Activated CD8-positive, alpha-beta memory T cell treated with anti-CD3 and anti-CD28 coated beads for 1 hour (primary cell): ENCODE data around the gene SV2C.

Source experiments
- DNase-seq, 2 donors: peaks; one replicate each; pipeline ENCODE4 v3.0.0-alpha.2; 2020; ENCODE audit warnings: low read depth in 1 of 2; ENCODE audit errors: extremely low read depth in 1 of 2

The SV2C gene

DNA sequence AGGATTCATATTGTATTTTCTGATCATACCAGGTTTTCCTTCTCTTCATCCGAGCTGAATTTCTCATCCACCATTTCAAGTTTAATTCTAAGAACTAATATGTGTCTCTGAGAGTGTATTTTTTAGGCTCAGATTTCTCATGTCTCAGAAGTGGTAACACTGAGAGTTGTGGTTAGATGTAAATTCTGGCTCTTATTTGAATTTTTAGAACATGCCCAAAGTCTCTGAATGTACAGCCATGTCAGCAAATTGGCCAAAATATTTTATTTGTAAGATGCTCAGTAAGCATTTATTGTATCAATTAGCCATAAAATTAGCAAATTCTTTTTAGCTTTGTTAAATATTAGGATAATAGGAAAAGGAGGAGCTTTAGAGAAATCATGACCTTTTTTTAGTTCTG lies 16.6 kb downstream of the SV2C start:
- DNase-seq = no peak

DNA sequence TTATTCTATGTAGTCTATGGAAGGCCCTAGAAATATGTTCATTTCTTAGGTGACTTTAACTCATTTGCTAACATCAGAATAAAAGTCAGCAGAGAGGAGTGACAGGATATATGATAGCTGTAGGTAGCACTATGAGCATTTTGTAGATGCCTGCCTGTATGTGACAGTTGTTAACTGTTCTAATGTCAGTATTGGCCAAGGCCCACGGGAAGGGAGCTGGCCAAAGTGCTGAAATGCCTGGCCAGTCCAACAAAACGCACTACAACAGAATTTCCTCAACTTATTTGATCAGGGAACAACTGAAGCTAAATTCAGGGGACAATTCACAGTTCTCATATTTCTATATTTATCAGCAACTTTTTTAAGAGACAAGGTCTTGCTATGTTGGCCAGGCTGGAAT lies 20.8 kb downstream of the SV2C start:
- no peak for DNase-seq

DNA sequence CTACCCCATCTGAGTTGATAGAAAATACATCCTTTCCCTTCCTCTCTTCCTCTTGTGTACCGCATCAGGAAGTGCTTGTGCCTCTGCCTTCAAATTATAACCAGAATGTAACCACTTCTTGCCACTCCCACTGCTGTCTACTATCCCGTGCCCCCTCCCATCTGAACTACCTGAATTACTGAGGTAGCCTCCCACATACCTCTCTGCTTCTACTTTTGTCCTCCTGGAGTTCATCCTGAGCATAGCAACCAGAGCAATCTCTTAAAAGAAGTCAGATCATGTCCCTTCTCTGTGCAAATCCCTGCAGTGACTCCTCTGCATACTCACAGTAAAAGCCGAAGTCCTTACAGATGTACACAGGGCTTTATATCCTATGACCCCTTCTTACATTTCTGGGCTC lies 23.0 kb downstream of the SV2C start:
- DNase-seq = no peak

DNA sequence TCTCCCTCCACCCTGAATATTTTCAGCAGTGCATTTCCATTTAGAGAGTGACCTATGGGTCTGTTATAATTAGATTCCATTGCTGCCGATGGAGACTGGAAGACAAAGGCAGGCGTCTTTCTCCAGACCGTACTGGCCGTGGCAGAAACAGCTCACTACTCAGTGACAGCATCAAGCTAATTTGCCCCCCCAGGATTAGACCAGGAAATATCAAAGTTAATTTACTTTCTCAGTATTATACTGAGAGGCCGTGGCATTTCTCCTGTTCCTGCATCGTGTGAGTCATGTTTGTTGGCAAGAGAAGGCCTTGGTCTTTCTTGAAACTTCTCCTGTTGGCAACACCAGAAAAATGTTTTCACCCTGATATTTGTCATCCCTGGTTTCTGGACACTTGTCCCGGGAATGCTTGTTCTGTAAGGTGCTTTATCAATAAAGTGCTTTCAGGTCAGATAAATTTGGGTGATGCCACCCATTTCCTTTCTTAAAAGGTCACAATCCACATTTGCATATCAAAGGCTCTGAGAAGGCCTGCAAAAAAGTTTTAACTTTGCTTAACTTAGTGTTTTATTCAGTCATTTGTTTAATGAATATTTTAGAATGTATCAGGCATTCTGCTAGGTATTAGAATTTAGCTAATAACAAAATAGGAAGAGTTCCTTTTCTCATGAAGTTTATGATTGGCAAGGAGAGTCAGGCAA lies 28.4 kb downstream of the SV2C start:
- no peak for DNase-seq

DNA sequence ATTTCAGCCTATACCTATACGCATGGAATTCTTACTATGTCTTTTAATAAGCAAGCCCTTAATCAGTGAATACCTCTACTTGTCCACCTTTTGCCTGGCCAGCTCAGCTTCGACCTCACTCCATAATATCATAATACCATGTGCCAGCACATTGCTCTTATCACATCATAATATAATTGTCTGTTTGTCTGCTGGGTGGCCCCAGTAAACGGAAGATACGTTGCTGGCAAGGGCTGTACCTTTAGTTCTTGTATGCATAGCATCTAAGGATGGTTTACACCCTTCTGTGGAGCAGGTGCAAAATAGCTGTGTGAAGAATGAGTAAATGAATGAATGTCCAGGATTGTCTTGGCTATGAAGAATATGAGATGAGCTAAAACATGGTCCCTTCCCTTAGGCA lies 29.9 kb downstream of the SV2C start:
- DNase-seq = no peak

DNA sequence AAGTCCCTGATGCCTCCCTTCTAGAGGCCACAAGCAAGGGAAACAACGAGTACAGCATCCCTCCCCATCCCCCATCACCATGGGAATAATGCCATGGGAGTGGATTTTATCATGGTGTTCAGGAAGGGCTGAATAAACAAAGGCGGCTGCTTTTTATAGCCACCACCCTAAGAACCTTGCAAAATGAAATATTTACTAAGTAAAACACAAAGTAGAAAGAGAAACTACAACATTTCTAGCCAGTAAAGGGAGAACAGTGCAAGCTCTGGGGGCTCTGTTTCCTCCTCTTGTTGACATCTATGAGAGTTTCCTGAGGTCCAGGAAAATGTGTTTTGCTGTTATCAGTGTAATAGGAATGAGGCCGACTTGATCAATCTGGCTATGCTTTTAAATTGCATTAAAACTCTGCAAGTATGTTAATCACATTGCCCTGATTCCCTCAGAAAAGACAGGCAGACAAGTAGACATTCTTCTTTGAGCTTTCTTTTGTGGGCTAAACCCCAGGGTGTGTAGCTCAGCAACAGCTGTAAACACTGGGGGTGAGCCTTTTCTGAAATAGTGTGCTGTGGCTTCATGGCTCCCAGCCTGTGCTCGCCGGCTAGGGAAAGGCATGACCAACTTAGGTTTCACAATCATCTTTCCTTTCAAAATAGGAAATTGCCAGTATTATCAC lies 31.1 kb downstream of the SV2C start:
- DNase-seq = no peak

DNA sequence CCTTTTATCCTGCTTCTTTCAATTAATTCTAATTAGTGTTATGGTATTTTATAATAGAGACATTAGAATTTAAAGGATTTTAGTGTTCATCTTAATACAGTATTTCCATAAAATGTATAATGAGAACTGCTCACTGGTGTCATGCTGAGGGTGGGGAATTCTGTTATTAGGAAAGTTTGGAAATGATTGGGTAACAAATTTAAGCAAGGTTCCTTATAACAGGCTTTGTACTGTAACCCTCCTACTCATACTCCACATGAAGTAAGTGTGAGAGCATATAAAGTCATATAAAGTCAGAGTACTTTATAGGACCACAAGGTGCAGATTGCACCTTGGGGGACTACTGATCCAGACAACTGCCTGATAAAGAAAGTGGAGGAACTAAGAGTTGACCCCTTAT lies 42.2 kb downstream of the SV2C start:
- no peak for DNase-seq

DNA sequence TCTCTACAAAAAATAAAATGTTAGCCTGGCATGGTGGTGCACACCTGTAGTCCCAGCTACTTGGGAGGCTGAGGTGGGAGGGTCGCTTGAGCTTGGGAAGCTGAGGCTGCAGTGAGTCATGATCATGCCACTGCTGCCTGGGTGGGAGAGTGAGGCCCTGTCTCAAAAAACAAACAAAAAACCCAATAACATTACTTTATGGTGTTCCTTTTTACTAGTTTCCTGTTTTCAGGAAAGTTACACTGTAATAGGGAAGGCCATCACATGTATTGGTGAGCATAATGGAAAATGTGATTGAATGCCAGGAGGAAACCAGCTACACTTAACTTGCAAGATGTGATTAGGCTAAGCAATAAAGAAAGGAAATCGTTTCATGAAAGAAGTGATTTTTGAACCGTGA lies 42.7 kb downstream of the SV2C start:
- no peak for DNase-seq

DNA sequence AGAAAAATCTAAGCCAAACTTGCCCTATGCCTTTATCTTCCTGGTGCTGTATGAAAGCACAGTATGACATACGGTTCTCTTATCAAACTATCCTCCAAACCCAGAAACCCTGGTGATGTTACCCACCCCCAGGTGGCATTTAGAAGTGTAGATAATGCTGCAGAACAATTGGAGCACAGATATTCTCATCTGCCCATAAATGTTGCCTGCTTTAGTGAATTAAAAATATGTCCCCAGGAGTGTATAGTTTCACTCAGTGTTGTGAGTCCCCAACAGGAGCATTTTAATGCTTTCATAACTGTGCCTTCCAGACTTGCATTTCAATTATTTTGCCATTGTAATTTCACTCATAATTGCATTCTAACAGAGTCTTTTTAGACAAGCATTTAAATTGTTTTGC lies 50.8 kb downstream of the SV2C start:
- DNase-seq = no peak

DNA sequence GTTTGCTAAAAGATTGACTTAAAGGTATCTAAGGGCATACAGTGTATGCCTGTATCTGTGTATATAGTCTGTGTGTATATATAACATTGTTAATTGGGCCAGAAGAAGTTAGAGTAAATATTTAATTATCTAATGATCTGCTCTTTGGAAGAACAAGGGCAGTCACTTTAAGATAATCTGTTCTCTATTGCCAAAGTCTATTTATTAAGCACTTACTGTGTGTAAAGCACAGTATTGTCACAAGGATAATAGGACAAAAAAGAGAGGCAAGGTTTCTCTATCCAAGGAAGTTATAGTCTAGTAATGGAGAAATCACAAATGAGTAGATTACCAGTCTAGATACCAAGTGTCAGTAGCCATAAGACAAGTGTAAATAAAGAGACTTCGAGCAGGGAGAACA lies 51.5 kb downstream of the SV2C start:
- DNase-seq = no peak

DNA sequence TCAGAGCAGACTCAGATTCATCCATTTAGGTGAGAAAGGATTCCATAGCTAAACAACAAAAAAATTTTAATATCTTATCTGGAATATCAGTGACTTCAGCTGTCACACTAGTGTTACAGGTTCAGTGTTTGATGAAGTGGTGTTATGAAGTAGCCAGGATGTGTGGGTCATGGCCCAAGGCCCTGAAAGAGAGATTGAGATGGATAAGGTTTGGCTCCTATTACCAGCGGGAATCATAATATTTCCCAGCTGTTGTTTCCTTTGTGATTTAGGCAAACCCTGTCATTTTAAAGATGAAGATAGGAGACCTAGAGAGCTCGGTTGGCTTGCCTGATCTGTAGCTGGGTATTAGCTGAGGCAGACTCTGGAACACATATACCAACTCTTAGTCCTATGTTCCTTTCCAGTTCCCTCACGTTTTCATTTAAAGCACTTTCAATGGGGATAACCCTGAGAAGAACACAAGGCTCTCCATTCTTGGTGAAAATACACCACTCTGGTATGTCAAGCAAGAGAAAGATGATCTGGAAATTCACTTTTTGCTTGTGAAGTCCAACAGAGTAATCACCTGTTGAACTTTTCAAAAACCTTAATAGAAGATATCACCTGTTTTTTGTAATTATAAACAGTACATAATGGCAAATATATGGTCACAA lies 54.8 kb downstream of the SV2C start:
- no peak for DNase-seq

DNA sequence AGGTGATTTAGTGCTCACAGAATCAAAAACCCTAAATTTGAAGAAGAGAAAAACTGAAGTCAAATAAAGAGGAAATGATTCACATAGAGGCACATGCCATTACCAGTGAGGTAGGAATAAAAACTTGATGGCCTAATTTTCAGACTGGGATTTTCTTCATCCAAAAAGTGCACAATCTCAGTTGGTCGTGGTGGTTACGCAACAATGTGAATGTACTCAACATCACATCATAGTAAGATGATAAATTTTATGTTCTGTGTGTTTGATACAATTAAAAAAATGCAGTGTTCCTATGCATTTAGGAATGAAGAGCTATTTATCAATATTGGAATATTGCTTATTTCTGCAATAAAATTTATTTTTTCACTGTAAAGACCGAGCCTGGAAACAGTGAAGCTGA lies 60.7 kb downstream of the SV2C start:
- DNase-seq = no peak

DNA sequence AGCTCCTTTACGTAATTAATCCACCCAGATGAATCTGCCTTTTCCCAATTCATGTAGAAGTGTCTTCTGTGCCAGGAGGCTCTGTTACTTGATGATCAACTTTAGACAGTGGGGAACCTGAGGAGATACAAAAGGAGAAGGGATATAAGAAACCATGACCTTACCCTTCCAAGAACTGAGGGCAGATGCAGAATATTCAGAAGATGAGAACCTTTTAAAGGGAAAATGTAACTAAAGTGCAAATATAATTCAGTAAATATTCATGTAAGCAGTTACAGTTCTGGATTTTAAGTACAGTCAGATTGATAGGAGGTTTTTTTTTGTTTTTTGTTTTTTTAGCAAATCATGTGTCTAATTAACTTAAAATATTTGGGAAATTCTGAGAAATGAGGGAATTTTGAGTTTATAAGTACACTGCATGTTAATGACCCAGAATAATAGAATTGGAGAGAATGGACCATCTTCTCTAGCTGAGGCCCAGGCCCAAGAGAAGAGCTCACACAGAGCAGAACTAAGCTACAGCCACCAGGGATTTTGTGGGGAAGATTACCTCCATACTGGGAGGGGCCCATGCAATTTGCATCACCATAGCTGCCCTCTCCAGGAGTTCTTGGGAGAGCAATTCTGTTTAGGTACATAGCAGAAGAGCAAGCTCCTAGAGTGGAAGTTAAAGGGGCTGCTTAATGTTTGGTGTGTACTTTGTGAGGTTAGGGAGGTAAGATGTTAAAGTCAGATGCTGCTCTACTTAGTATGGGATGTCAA lies 61.5 kb downstream of the SV2C start:
- DNase-seq = no peak

DNA sequence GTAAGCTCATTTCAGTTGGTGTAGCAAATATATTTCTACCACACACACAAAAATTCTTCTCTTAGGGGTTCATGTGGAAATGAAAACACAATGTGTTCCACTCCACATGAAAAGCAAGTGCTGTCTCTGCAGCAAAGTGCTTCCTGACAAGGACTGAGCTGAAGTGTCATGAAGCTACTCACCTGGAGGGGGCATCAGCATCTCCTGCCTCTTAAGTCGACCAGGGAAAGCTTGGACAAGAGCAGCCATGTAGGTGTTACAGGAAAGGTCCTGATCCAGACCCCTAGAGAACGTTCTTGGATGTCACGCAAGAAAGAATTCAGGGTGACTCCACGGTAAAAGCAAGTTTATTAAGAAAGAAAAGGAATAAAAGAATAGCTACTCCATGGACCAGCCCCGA lies 62.8 kb downstream of the SV2C start:
- no peak for DNase-seq

DNA sequence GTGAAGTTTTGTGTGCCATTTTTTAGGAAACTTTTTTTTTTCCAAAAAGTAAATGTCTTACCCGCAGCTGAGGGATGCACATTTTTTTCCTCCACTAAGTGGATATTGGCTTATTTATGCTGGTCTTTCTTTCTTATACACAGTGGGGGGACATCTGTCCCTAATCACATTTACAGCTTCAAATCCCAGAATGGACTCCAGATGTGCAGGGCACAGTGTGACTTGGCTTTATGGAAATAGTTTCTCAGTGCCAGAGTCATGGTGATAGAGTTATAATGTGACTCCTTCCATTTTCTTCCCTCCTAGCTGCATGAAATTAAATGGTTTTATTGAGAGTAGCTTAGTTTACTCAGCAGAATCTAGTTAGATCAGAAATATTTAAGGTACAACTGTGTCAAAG lies 66.5 kb downstream of the SV2C start:
- DNase-seq = no peak

DNA sequence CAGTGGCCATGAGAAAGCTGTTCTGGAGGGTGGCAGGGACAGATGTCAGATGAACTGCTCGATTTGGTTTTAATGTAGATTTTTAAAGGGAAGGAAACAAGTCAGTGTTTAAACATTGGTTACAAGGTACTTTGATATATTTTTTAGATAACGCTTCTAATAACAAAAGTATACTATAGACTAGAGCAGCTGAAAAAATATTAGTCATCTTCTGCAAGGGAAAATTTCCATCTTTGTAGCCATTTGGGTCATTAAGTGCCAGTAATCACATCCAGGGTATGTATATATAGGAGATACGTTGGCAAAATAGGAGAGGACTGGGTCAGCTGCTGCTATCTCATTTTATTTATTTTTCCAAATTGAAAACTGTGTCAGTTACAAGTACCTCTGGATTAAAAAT lies 69.0 kb downstream of the SV2C start:
- DNase-seq = no peak

DNA sequence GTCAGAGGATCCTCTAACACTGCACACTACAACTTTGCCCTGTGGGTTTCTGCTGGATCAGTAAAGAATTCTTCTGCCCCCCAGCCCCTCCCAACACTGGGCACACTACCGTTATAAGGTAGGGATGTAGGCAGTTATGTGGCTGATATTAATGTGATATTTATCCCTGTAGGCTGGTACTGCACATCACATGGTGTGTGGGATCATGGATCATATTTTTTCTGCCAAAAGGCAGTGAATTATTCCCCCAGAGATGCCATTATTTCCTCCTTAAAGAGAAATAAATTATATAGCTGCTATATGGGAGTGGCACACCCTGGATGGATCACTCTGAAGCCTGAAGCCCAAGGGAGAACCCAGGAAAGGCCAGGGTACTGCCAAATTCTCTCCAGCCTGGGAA lies 69.5 kb downstream of the SV2C start:
- DNase-seq = no peak

DNA sequence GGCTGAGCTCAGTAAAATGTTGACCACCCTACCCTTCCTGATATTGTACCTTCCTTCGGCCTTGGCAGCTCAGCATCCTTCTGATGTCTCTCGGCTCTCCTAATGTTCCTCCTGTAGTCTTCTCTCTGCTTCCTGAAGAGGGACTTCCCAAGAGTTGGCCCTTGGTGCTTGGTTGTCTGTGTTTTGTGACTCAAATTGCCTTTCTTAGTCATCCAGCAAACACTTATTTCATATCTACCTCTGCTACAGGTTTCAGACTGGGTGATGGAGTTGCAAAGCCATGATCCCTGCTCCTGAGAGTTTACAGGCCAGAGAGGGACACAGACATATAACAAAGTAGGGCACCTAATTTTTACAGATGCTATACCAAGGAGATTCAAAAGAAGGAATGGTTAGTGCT lies 70.1 kb downstream of the SV2C start:
- no peak for DNase-seq

DNA sequence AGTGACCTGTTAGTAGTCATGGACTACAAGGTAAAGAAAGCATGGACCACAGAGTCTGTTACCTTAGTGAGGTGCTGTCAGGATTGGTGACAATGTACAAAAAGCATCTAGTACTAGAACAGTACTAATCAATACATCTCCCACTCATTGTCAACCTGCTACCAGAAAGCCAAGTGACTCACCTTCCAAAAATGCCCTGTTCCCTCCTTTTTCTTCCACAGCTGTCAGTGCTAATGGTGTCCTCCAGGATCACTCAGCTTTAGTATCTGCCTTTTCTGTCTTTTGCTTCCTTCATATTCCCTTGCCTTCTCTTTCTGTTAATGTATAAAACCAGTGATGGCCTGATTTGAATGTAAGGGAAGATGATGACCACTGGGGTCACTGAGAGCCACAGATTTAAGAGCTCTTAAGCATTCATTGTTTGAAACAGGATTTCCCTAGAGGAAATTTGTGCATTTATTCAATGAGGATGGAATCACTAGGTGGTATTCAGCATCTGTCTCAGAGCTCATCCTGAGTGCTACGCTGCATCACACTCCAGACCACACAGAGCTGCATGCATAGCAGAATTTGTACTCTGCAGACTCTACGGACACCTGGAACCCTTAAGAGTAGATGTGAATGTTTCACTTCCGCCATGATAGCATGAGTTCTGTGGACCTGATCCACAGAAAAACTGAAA lies 71.0 kb downstream of the SV2C start:
- no peak for DNase-seq

DNA sequence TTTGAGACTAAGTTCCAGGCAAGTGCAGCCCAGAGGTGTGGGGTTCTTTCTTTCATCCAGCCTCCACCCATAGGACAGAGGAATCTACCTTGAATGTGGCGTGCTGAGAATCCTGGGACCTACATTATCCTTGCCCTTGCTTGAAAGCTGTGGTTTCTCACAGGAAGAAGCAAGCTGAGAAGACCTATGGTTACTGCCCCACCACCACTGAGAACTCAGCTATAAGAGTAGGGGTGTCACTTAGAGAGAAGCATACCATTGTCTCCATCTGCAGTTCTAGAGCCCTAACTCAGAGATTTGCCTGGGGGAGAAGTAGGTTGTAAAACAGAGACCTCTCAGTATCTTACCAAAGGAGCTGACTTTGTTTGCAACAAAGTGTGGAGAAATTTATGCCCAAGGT lies 72.4 kb downstream of the SV2C start:
- DNase-seq = no peak

DNA sequence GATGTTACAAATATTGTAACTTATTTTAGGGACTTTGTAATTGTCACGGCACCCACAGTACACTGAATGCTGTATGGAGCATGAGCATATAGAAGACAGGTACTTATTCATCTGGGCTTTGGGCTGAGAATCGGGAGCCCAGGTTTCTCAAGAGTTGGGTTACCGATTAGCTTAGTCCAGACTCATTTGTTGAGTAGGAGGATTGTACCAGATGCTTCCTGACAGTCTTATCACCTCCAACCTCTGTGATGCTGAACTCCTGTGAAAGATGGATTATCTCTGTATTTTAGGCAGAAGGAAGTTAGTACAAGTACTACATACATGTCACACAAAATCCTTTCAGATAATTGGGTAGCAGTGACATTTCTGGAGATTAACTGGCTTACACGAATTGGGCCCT lies 79.2 kb downstream of the SV2C start:
- no peak for DNase-seq
